BJ (cell line): ENCODE results near the gene LOXL3. TPM values are rescaled to one million over a fixed set of nuclear protein-coding genes. Genes with fewer than 3 reads are reported as not detected.

Source experiments
- CTCF ChIA-PET: fragments of 350-600 bp; formaldehyde crosslinking; extraction: SDS; loops from one replicate; lab custom pipeline; 2021; ENCODE audit warnings: antibody characterized with exemption, inconsistent platforms; lab: Yijun Ruan, JAX
- POLR2A ChIA-PET: fragments of 300-600 bp; sonication (Branson Sonifier 250); formaldehyde crosslinking; extraction: SDS; loops from one replicate; lab custom pipeline; 2021; ENCODE audit warnings: antibody characterized with exemption; lab: Charles Lee
- DNase-seq: peaks from one replicate; pipeline ENCODE4 v3.0.0-alpha.2; 2011; ENCODE audit warnings: low read depth
- H3K27me3 ChIP-seq: 2 replicates; pipeline ENCODE4 v1.6.0; 2011; ENCODE audit warnings: low read length; ENCODE audit not compliant: control insufficient read depth, insufficient read depth
- H3K36me3 ChIP-seq: 2 replicates; pipeline ENCODE4 v1.5.1; 2011; ENCODE audit warnings: low read length; ENCODE audit not compliant: control insufficient read depth, insufficient read depth
- H3K4me3 ChIP-seq: 2 replicates; pipeline ENCODE4 v1.5.1; 2011; ENCODE audit warnings: low read depth, mild to moderate bottlenecking, control low read depth, low read length
- polyA plus RNA-seq: library from polyadenylated mRNA; depleted of rRNA; stranded (reverse); fragments of >200 nt; gene quantifications from 2 replicates; pipeline ENCODE4 v1.2.3, GENCODE V29; 2011
- TF ChIP-seq, protein P1 (sequence below): IDR thresholded peaks from 2 replicates; pipeline ENCODE4 v1.5.1; 2011; ENCODE audit warnings: low read depth, mild to moderate bottlenecking, control low read depth, inconsistent platforms, low read length, moderate library complexity; ENCODE audit not compliant: insufficient read depth

Gene LOXL3
- polyA plus RNA-seq, 1 experiment = 130 TPM

DNA sequence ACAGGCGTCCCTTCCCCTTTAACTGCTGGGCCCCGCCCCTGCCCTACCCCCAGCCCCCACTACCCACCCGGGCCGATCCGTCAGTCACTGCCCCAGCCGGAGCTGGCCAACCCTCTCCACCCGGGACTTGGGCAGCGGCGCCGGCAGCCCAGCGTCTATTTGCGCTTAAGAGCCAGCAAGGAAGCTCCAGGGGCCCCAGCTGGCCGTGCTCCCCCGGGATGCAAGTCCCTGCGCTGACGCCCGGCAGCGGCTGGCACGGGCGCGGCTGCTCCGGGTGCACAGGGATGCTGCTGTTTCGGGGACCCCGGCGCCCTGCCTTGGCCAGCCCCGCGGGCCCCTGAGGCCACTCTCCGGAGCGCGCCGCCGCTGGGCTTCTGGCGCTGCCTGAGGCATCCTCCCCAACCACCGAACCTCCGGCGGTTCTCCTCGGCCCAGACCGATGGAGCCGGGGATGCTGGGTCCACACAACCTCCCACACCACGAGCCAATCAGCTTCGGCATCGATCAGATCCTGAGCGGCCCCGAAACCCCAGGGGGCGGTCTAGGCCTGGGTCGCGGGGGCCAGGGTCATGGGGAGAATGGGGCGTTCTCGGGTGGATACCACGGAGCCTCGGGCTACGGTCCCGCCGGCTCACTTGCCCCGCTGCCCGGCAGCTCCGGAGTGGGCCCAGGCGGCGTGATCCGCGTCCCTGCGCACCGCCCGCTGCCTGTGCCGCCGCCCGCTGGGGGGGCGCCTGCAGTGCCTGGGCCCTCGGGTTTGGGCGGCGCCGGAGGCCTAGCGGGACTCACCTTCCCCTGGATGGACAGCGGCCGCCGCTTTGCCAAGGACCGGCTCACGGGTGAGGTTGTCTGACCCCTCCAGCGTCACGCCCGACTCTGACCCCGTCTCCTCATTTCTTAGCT is 39.1 kb downstream of the LOXL3 start, which contains the start of gene TLX2:
TSS of gene TLX2 (plus strand) at position 83 of the 903 bp plus-strand sequence. CDS start at position 440, 357 bp downstream.
- peaks cover 58% of the 10 kb centered on the region for H3K27me3 ChIP-seq
- ChIA-PET POLR2A (no interaction called here), CTCF (no interaction called here)
- H3K4me3 ChIP-seq = no peak within 1 kb of the TSS
- no peak for DNase-seq
- no peaks in the 10 kb centered on the region; the same call in 1 of the 2 replicates for H3K36me3 ChIP-seq
- TF ChIP-seq, protein P1, sequence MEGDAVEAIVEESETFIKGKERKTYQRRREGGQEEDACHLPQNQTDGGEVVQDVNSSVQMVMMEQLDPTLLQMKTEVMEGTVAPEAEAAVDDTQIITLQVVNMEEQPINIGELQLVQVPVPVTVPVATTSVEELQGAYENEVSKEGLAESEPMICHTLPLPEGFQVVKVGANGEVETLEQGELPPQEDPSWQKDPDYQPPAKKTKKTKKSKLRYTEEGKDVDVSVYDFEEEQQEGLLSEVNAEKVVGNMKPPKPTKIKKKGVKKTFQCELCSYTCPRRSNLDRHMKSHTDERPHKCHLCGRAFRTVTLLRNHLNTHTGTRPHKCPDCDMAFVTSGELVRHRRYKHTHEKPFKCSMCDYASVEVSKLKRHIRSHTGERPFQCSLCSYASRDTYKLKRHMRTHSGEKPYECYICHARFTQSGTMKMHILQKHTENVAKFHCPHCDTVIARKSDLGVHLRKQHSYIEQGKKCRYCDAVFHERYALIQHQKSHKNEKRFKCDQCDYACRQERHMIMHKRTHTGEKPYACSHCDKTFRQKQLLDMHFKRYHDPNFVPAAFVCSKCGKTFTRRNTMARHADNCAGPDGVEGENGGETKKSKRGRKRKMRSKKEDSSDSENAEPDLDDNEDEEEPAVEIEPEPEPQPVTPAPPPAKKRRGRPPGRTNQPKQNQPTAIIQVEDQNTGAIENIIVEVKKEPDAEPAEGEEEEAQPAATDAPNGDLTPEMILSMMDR = no peak

DNA sequence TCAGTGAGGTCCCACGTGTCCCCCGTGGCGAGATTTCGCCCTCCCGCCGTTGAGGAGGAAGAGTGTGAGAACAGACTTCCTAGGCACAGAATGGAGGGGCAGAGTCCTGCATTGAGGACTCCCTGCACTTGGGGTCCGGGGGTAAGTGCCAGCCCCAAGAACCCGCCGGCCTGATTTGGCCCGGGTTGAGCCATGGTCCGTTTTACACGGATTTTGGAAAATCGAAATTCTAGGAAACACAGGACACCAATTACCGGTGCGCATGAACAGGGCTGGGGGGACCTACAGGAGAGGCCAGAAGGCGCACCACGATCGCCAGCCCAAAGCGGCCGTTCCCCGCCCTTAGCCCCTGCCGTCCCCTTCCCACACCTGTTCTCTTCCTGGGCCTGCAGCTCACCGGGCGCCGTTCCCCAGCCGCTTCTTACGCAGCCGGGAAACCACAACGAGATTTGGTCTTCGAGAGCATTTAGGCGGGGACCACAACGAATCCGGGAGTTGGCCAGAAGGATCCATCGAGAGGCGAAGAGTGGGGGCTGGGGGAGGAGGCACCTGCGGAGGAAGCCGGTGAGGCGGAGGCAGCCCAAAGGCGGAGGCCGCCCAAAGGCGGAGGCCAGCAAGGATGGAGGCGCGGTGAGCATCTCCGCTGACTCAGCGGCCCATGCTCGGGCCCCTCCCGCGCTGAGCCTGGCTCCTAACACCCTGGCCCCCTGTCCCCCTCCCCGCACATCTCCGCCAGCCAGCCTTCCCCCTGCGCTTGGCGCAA is 40.0 kb downstream of the LOXL3 start:
- Histone ChIP-seq H3K36me3 (no peaks in the 10 kb centered on the region; the same call in 1 of the 2 replicates), H3K4me3 (no peak overlapping the region), H3K27me3 (peaks cover 49% of the 10 kb centered on the region)
- TF ChIP-seq, protein P1 = no peak
- POLR2A ChIA-PET = no interaction called here
- CTCF ChIA-PET = interaction anchor here (1.2 kb wide), 1 partner anchor 12 kb away, joined by 3 read pairs; the partner anchor contains the start of gene DQX1
- no peak for DNase-seq

DNA sequence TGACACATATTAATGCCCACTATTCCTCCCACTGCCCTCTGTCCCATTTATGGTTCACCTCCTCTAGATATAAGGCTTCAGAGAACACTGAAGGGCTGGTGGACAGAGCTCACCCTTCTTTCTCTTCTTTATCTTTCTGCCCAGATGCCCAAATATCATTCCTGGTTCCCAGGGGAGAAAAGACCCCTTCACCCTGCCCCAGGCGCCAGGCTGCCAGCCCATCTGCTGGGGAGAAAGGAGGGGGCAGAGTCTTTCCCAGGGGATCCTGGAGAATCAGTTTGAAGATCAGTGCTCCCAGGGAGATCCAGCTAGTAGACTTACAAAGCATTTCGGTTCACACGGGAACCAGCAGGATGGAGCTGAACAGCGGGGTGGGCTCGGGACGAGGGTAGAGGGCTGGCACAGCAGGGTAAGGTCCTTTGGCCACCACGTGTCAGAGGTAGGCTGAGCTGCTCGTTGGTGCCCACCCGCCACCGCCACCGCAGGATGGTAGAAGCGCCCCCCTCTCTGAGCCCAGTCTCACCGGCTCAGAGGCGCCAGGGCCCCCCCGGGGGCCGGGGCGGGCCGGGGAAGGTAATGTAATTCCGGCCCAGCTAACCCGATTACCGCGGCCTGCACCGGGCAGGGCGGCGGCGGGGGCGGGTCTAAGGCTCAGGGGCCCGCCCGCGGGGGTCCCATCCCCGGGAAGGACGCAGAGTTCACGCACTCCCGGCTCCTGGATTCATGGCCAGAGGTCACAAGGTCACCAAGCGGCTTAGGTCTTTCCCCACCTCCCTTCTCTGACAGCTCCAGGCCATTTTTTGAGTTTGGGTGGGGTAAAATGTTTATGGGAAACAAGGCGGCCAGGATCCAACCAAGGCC is 40.8 kb downstream of the LOXL3 start:
- no peak for DNase-seq
- ChIA-PET CTCF (interaction anchor here (1.2 kb wide), 1 partner anchor 13 kb away, joined by 3 read pairs; the partner anchor contains the start of gene DQX1), POLR2A (no interaction called here)
- no peak overlapping the region for H3K4me3 ChIP-seq
- H3K36me3 ChIP-seq = no peaks in the 10 kb centered on the region; the same call in 1 of the 2 replicates
- peaks cover 42% of the 10 kb centered on the region for H3K27me3 ChIP-seq
- TF ChIP-seq, protein P1 = no peak

DNA sequence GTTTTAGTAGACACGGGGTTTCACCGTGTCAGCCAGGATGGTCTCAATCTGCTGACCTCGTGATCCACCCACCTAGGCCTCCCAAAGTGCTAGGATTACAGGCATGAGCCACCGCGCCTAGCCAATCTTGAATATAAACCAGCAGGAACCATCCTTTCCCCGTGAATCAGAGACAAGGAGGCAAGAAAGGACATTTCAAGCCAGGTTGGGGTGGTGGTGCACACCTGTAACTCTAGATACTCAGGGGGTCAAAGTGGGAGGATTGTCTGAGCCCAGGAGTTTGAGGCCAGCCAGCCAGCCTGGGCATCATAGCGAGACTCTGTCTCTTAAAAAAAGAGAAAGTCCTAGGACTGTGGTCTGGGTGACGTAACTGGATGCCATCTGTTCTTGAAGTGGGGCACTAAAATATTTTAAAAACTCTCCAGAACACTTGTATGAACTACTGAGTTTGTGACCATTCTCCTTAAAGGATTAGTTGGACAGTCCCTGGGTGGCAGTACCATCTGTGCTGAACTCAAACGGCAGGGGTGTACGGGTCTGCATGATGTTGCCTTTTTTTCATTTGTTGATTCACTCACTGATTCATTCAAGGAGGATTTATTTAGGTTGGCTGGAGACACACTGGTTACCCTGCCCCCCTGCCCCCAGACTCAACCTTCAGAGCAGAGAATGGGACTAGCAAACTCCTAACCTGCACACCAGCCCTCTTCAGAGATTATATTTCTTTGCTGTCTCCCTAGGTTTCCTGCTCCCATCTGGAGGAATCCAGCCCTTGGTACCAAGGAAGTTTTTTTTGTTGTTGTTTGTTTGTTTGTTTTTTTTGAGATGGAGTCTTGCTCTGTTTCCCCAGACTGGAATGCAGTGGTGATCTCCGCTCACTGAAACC is 42.4 kb downstream of the LOXL3 start:
- ChIA-PET CTCF (no interaction called here), POLR2A (no interaction called here)
- H3K4me3 ChIP-seq = no peak overlapping the region
- TF ChIP-seq, protein P1 = no peak
- H3K36me3 ChIP-seq = no peaks in the 10 kb centered on the region; the same call in 1 of the 2 replicates
- H3K27me3 ChIP-seq = peaks cover 31% of the 10 kb centered on the region
- no peak for DNase-seq
